IPS DF 19.7 (cell line): ENCODE measurements around the gene CCDC138.

Experiments
- DNase-seq: peaks from one replicate; pipeline ENCODE4 v3.0.0-alpha.2; 2013; ENCODE audit warnings: low read depth, low spot score

Gene CCDC138

GRCh38 chr2:108825736-108826135, 39.2 kb downstream of the CCDC138 start:
- DNase-seq: no peak

- DNase-seq: no peak
Measured at GRCh38 chr2:108829578-108830310, 43.2 kb downstream of the CCDC138 start.

DNA sequence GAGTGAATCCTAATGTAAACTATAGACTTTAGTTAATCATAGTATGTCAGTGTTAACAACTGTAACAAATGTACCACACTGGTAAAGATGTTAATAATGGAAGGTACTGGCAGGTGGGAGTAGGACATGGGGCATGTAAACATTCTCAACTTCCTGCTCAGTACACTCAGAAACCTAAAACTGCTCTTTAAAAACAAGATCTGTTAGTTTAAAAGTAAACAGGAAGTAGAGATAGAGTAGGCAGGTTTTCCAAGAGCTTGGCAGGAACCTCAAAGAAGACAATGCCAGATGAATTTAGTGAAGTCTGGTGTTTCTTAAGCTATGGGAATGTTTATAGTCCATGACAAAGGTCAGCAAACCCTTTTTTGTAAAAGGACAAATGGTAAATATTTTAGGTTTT, 46.6 kb downstream of the CCDC138 start:
- DNase-seq: no peak

GRCh38 chr2:108834620-108835019, 48.0 kb downstream of the CCDC138 start:
- no peak for DNase-seq

- no peak for DNase-seq
Measured at GRCh38 chr2:108835040-108835439, 48.5 kb downstream of the CCDC138 start.

DNA sequence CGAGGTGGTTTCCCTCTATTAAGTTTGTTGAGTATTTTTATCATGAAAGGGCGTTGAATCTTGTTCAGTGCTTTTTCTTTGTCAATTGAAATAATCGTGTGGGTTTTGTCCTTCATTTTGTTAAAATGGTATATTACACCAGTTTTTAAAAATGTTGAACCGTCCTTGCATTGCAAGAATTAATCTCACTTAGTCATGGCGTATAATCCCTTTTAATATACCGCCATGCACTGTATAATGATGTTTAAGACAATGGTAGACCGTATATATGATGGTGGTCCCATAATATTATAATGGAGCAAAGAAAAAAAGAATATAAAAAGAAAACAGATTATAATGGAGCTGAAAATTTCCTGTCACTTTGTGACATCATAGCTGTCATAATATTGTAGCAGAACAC, 50.6 kb downstream of the CCDC138 start:
- no peak for DNase-seq

GRCh38 chr2:108841506-108841905, 54.9 kb downstream of the CCDC138 start:
- no peak for DNase-seq

DNA sequence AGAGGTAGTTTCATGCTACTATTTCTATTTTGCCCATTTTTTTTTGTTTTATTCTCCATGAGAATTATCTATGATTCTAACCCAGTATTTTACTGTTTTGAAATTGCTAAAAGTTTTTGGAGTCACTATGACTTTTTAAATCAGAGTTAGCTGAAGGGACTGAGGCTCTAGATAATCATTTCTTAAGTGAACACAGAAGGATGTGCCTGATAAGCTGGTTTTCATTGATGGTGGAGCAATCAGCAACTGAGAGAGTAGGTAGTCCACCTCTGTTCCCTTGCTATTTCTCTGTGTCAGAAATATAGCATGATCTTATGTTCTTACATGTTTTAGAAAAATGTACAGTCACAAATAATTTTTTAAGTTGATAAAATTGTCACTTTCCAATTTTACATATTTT, 59.4 kb downstream of the CCDC138 start:
- DNase-seq: no peak

GRCh38 chr2:108847000-108847399, 60.4 kb downstream of the CCDC138 start:
- no peak for DNase-seq

- no peak for DNase-seq
Measured at GRCh38 chr2:108852375-108852774, 65.8 kb downstream of the CCDC138 start.

DNA sequence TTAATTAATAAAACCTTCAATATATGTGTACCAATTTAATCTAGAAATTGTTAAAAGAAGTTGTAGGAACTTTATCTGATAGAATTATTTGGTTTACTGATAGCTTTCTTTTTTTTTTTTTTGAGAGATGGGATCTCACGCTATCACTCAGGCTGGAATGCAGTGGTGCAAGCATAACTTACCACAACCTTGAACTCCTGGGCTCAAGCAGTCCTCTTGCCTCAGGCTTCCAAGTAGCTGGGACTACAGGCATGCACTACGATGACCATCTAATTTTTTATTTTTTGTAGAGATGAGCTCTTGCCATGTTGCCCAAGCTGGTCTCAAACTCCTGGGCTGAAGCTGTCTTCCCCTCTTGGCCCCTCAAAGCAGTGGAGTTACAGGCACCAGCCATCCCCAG, 66.8 kb downstream of the CCDC138 start:
- DNase-seq: no peak

- DNase-seq: no peak
Measured at GRCh38 chr2:108854484-108854883, 67.9 kb downstream of the CCDC138 start.

DNA sequence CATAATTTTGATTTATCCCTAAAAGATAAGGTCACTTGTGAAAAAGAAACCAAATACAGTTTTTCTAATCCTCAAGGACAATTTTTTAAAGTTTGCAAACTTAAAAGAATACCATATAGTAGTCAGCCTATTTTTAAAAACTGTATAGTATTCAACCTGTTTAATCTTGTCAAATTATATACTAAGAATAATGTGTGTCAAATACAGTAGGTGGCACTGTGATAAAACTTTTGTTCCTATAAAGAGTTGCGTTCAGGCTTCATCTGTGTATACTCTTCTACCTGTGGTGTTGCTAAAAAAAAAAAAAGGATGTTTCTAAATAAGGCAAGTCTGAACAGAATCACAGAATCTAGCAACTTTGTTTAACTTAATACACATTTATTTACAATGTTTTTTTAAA, 68.6 kb downstream of the CCDC138 start:
- no peak for DNase-seq

DNA sequence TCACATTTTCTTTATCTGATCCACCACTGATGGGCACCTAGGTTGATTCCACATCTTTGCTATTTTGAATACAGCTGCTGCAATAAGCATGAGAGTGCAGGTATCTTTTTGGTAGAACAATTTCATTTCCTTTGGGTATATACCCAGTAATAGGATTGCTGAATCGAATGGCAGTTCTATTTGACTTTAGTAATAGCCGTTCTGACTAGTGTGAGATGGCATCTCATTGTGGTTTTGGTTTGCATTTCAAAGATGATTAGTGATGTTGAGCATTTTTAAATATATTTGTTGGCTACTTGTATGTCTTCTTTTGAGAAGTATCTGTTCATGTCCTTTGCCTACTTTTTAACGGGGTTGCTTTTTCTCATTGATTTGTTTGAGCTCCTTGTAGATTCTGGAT, 72.3 kb downstream of the CCDC138 start:
- no peak for DNase-seq

DNA sequence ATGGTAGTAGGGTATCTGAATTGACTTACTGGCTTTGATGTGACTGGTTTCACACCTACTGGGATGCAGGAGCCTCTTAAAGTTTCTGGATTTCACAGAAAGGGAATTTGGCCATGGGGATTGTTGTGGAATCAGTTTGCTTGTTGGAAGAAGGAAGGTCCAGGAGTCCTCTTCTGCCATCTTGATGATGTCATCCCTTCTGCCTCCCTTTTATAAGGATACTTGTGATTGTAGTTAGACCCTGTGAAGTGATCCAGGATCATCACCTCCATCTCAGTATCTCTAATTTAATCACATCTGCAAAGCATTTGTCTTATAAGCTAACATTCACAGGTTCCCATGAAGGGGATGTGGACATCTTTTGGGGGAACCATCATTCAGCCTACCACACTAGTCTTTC, 79.5 kb downstream of the CCDC138 start:
- DNase-seq: no peak

DNA sequence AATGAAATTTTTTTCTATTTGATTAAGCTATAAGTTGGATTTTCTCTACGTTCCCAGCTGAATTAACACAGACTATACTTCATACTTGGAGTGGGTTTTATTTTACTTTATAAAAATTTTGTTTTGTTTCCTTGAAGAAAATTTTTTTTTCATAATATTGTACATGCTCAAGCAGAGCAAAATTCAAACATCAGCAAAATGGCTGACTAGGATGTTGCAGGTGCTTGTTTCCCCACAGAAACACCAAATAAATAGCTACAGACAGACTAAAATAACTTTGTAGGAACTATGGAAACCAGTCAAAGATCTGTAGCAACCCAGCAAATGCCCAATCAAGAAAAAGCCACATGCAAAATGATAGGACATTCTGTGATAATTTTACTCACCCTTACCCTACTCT, 82.3 kb downstream of the CCDC138 start:
- no peak for DNase-seq

DNA sequence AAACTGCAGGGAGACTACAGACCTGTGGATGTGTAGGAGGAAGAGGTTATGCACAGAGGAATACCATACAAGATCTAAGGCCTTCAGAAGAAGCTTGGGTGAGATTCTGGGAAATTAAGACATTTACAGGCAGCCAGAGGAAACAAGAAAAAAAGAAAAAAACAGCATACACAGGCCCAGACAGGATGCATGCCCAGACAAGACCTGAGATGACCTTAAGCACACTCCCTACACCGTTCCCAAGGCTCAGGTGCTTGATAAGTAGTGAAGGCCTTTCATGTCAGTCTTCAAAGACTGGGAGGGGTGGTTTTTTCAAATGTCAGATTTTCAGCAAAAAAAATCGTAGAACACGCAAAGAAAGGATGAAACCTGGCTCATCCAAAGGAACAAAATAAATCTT, 83.0 kb downstream of the CCDC138 start:
- no peak for DNase-seq

DNA sequence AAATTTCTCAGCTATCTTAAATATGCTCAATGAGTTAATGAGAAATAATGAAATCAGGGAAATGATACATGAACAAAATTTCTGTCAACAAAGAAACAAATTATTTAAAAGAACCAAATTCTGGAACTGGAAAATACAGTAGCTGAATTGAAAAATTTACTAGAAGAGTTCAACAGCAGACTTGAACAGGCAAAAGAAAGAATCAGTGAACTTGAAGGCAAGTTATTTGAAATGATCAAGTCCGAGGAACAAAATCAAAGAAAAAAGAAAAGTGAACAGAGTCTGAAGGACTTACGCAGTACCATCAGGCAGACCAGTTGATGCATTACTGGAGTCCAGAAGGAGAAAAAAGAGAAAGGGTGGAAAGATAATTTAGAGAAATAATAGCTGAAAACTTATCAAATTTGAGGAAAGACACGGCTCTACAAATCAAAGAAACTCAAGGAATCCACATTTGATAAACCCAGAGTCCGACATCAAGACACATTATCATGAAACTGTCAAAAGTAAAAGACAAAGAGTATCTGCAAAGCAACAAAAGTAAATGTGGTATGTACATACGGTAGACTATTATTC, 83.6 kb downstream of the CCDC138 start:
- no peak for DNase-seq

- DNase-seq: no peak
Measured at GRCh38 chr2:108877506-108877905, 90.9 kb downstream of the CCDC138 start.

GRCh38 chr2:108878276-108878675, 91.7 kb downstream of the CCDC138 start:
- no peak for DNase-seq

DNA sequence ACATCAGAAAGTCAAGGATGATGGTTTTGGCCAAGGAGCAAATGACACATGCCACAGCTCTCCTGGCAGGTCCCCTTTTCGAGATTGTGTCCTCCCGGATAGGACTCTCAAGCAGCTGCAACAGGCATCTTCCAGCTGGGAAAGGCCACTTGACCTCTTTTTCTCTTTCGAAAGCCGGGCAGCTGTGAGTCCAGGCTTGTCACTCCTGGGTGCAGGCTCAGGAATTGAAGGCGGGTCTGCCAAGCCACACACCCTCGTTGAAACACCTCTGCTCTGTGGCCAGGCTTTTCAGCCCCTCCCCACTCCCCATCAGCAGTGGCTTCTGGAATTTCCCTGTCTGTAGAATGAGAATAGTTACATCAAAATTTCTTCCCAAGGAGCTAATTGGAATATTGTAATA, 98.0 kb downstream of the CCDC138 start:
- no peak for DNase-seq

DNA sequence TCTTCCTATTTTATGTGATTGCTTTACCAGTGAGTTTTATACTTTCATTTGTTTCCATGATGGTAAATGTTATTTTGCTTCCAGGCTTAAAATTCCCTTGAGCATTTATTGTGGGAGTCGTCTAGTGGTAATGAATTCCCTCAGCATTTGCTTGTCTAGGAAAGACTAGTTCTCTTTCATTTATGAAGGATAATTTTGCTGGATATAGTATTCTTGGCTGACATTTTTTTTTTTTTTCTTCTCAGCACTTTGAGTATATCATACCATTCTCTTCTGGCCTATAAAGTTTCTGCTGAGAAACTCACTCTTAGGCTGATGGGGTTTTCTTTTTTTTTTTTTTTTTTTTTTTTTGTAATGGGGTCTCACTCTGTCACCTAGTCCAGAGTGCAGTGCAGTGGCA, 103.3 kb downstream of the CCDC138 start:
- DNase-seq: no peak

DNA sequence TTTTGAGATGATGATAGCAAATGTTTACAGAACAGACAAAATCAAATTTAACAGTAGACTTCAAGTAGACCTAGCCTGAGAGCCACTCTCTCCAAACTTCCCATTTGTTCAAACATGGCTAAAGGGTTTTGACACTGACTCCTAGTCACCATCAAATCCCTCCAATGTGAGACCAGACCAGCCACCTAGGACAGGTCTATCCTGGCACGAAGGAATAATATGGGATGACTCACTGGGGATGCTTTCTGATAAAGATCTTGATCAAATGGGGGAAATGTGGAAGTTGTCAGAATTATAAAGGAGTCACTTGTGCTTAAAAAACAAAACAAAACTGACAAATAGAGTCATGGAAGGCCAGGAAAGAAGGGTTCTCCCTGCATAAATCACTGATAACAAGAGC, 106.7 kb downstream of the CCDC138 start:
- DNase-seq: no peak

GRCh38 chr2:108894766-108895165, 108.2 kb downstream of the CCDC138 start:
- no peak for DNase-seq
